HCT116 (cell line): ENCODE data around the gene LSM12. TPM values are rescaled to one million over a fixed set of nuclear protein-coding genes. Genes with fewer than 3 reads are reported as not detected.

ENCODE experiments used
- ATAC-seq: fragments of 200-7000 bp; cut with Tn5 transposase; 2 replicates; pipeline ENCODE4 v1.9.1; 2020; ENCODE audit warnings: mild to moderate bottlenecking, moderate library complexity
- BruUV-seq: library from RNA; stranded (reverse); fragments of 400-500 nt; replicated peaks from 2 replicates; lab custom pipeline; 2021; lab: Mats Ljungman, UMichigan
- CTCF ChIA-PET: fragments of 300-600 bp; sonication (Branson Sonifier 250); formaldehyde crosslinking; loops from one replicate; lab custom pipeline; 2021; ENCODE audit warnings: antibody characterized with exemption; lab: Charles Lee
- POLR2A ChIA-PET: fragments of 300-600, 350-600 bp; sonication (Branson Sonifier 250); formaldehyde crosslinking; loops from one replicate; lab custom pipeline; 2021; ENCODE audit warnings: antibody characterized with exemption; lab: Charles Lee
- RAD21 ChIA-PET, 2 experiments: fragments of 300-600 bp; sonication (Branson Sonifier 250); formaldehyde crosslinking; loops; one replicate each; lab custom pipeline; 2023; ENCODE audit warnings: low total read pairs in 2 of 2; ENCODE audit not compliant: uncharacterized antibody in 2 of 2, unreplicated experiment in 2 of 2, low non-redundant PET in 1 of 2; lab: Charles Lee
- DNase-seq: peaks from one replicate; pipeline ENCODE4 v3.0.0-alpha.2; 2010; ENCODE audit warnings: low read depth, low spot score
- H2AFZ ChIP-seq: fragments of 200-600 bp; shearing (Covaris generic), sonication (generic); 2 replicates; pipeline ENCODE4 v1.6.1; 2017; ENCODE audit warnings: low read depth, mixed run types, mixed read lengths, antibody characterized with exemption, low read length; ENCODE audit not compliant: poor library complexity, severe bottlenecking
- H3K27ac ChIP-seq: 2 replicates; pipeline ENCODE4 v1.5.1; 2012; ENCODE audit warnings: low read depth, low read length
- H3K27me3 ChIP-seq: fragments of 200-600 bp; sonication (generic); 2 replicates; pipeline ENCODE4 v1.6.1; 2016; ENCODE audit warnings: mixed run types, low read length, mixed read lengths; ENCODE audit not compliant: insufficient read depth
- H3K36me3 ChIP-seq, 2 experiments: fragments of 200-500 bp in 1 of 2; fragments of 200-600 bp in 1 of 2; sonication (Bioruptor generic) in 1 of 2; sonication (generic) in 1 of 2; 2 replicates each; pipeline versions ENCODE4 v1.5.1 to v1.6.1; 2014 to 2016; ENCODE audit warnings: low read length in 2 of 2, inconsistent platforms in 1 of 2, mixed read lengths in 1 of 2, mixed run types in 1 of 2; ENCODE audit not compliant: insufficient read depth in 2 of 2, control insufficient read depth in 1 of 2
- H3K4me1 ChIP-seq, 2 experiments: fragments of 200-600 bp in 1 of 2; sonication (generic) in 1 of 2; 2 replicates each; pipeline versions ENCODE4 v1.5.1 to v1.6.1; 2012 to 2017; ENCODE audit warnings: low read length in 2 of 2, inconsistent platforms in 1 of 2, mild to moderate bottlenecking in 1 of 2, mixed read lengths in 1 of 2, mixed run types in 1 of 2, moderate library complexity in 1 of 2; ENCODE audit not compliant: insufficient read depth in 2 of 2, control insufficient read depth in 1 of 2
- H3K4me2 ChIP-seq: fragments of 200-600 bp; sonication (generic); 2 replicates; pipeline ENCODE4 v1.6.1; 2017; ENCODE audit warnings: mixed run types, low read length, mixed read lengths
- H3K4me3 ChIP-seq, 2 experiments: fragments of 200-600 bp in 1 of 2; sonication (generic) in 1 of 2; replicated peaks in 1 of 2; 2 replicates each; pipeline ENCODE4 v1.5.1; 2011 to 2016; ENCODE audit warnings: low read length in 2 of 2, control low read depth in 1 of 2, low read depth in 1 of 2, mild to moderate bottlenecking in 1 of 2, mixed read lengths in 1 of 2, mixed run types in 1 of 2
- H3K79me2 ChIP-seq: fragments of 200-600 bp; sonication (generic); 2 replicates; pipeline ENCODE4 v1.6.1; 2017; ENCODE audit warnings: mild to moderate bottlenecking, mixed run types, low read length, moderate library complexity, mixed read lengths; ENCODE audit not compliant: insufficient read depth
- H3K9ac ChIP-seq: fragments of 200-600 bp; sonication (generic); 2 replicates; pipeline ENCODE4 v1.6.1; 2016; ENCODE audit warnings: low read length, mixed read lengths
- H3K9me2 ChIP-seq: fragments of 200-600 bp; sonication (generic), shearing (Covaris generic); 2 replicates; pipeline ENCODE4 v1.6.1; 2017; ENCODE audit warnings: mixed run types, mild to moderate bottlenecking, moderate library complexity; ENCODE audit not compliant: insufficient read depth
- H3K9me3 ChIP-seq, 2 experiments: fragments of 200-500 bp in 1 of 2; fragments of 200-600 bp in 1 of 2; sonication (Bioruptor generic) in 1 of 2; sonication (generic) in 1 of 2; 2 replicates each; pipeline ENCODE4 v1.6.1; 2014 to 2017; ENCODE audit warnings: low read length in 2 of 2, mixed read lengths in 2 of 2, inconsistent platforms in 1 of 2, low read depth in 1 of 2, mild to moderate bottlenecking in 1 of 2, mixed run types in 1 of 2, moderate library complexity in 1 of 2; ENCODE audit not compliant: control insufficient read depth in 1 of 2, insufficient read depth in 1 of 2
- H4K20me1 ChIP-seq: fragments of 200-600 bp; sonication (generic), shearing (Covaris generic); 2 replicates; pipeline ENCODE4 v1.6.1; 2017; ENCODE audit warnings: mixed run types, mild to moderate bottlenecking, moderate library complexity; ENCODE audit not compliant: insufficient read depth
- ATF3 ChIP-seq: IDR thresholded peaks from 2 replicates; pipeline ENCODE4 v1.6.1; 2012
- CBX3 ChIP-seq: IDR thresholded peaks from 2 replicates; pipeline ENCODE4 v1.6.1; 2012; ENCODE audit warnings: low read depth
- EGR1 ChIP-seq: IDR thresholded peaks from 2 replicates; pipeline ENCODE4 v1.6.1; 2012; ENCODE audit warnings: low read depth
- ELF1 ChIP-seq: IDR thresholded peaks from 2 replicates; pipeline ENCODE4 v1.6.1; 2012; ENCODE audit warnings: low read depth, borderline replicate concordance
- EZH2 ChIP-seq: fragments of 200-600 bp; sonication (generic); IDR thresholded peaks from 2 replicates; pipeline ENCODE4 v1.6.1; 2017; ENCODE audit warnings: antibody characterized with exemption, mixed run types
- EZH2phosphoT487 ChIP-seq: fragments of 200-600 bp; IDR thresholded peaks from 2 replicates; pipeline ENCODE4 v1.6.1; 2018; ENCODE audit warnings: antibody characterized with exemption, borderline replicate concordance
- FOSL1 ChIP-seq: IDR thresholded peaks from 2 replicates; pipeline ENCODE4 v1.6.1; 2012; ENCODE audit warnings: low read depth
- JUND ChIP-seq: IDR thresholded peaks from 2 replicates; pipeline ENCODE4 v1.6.1; 2012
- MAX ChIP-seq: IDR thresholded peaks from 2 replicates; pipeline ENCODE4 v1.6.1; 2012
- POLR2AphosphoS5 ChIP-seq: IDR thresholded peaks from 2 replicates; pipeline ENCODE4 v1.6.1; 2011; ENCODE audit warnings: mild to moderate bottlenecking, low read depth, low read length, moderate library complexity
- RAD21 ChIP-seq: IDR thresholded peaks from 2 replicates; pipeline ENCODE4 v1.6.1; 2012; ENCODE audit warnings: low read depth, mild to moderate bottlenecking
- REST ChIP-seq: IDR thresholded peaks from 2 replicates; pipeline ENCODE4 v1.6.1; 2012; ENCODE audit warnings: low read depth
- SIN3A ChIP-seq: IDR thresholded peaks from 2 replicates; pipeline ENCODE4 v1.6.1; 2012; ENCODE audit warnings: low read depth
- SP1 ChIP-seq: IDR thresholded peaks from 2 replicates; pipeline ENCODE4 v1.6.1; 2012; ENCODE audit warnings: low read depth
- TCF7L2 ChIP-seq: IDR thresholded peaks from 2 replicates; pipeline ENCODE4 v1.7.0; 2011; ENCODE audit warnings: borderline replicate concordance, inconsistent platforms; ENCODE audit not compliant: insufficient read depth, insufficient read length; ENCODE audit errors: extremely low read depth
- ZBTB33 ChIP-seq: IDR thresholded peaks from 2 replicates; pipeline ENCODE4 v1.6.1; 2011; ENCODE audit warnings: mild to moderate bottlenecking, low read length, moderate library complexity; ENCODE audit not compliant: insufficient replicate concordance; ENCODE audit errors: extremely low read depth
- ZFX ChIP-seq: fragments of 450-650 bp; IDR thresholded peaks from 2 replicates; pipeline ENCODE4 v1.6.1; 2017
- intact Hi-C: fragments of 100-400 bp; cut with micrococcal nuclease; formaldehyde crosslinking; loops from 2 replicates; pipeline ENCODE4 v1.10.0; 2022
- total RNA-seq: library from RNA; stranded (reverse); gene quantifications from one replicate; pipeline ENCODE4 v1.2.1, GENCODE V29; 2021; ENCODE audit not compliant: unreplicated experiment

The LSM12 gene
- total RNA-seq, 1 experiment from 2014 or later = 99.6 TPM

GRCh38 chr17:44002141-44002848 lies 64.2 kb downstream of the LSM12 start:
- CTCF ChIA-PET = interaction anchor here (1.0 to 3.8 kb wide), 2 partner anchors 59 to 156 kb away, joined by 3 to 19 read pairs; no protein-coding TSS in a partner anchor
- RAD21 ChIA-PET = no interaction called here
- TF ChIP-seq EZH2 (no peak), ELF1 (no peak), EGR1 (no peak), REST (no peak), JUND (peak; percentile 54), SP1 (no peak; the same call in 1 of the 2 replicates), FOSL1 (peak; percentile 50; the same call in 1 of the 2 replicates), ZBTB33 (no peak), TCF7L2 (no peak), POLR2AphosphoS5 (peak; percentile 37; the same call in 1 of the 2 replicates), MAX (peak; percentile 85), ATF3 (no peak), EZH2phosphoT487 (no peak), RAD21 (no peak), SIN3A (no peak), ZFX (no peak), CBX3 (peak; percentile 63; the same call in 1 of the 2 replicates)
- TF ChIP-seq, all 23 proteins: peak for 5
- no peak overlapping the region for H3K9ac ChIP-seq
- H4K20me1 ChIP-seq = no peaks in the 10 kb centered on the region
- no peaks in the 10 kb centered on the region for H3K9me2 ChIP-seq
- ATAC-seq (no peak), DNase-seq (no peak)
- no peaks in the 10 kb centered on the region for H3K27me3 ChIP-seq
- BruUV-seq = no TSS peak
- H3K27ac ChIP-seq = no peak overlapping the region
- H3K4me2 ChIP-seq = peak overlapping the region; percentile 15; the same call in 1 of the 2 replicates
- peaks cover 11 to 54% of the 10 kb centered on the region in 2 experiments for H3K4me1 ChIP-seq
- POLR2A ChIA-PET = interaction anchor here (1.1 kb wide), 1 partner anchor 13 kb away, joined by 3 read pairs; no protein-coding TSS in a partner anchor
- H3K36me3 ChIP-seq = peaks cover 0 to under 1% of the 10 kb centered on the region in 2 experiments; a peak in 1 of 4 replicates
- no peak overlapping the region for H3K4me3 ChIP-seq
- H3K79me2 ChIP-seq = peaks cover 15% of the 10 kb centered on the region; the same call in 1 of the 2 replicates
- intact Hi-C loops = no loop called here
- H2AFZ ChIP-seq = no peak overlapping the region
- H3K9me3 ChIP-seq = no peaks in the 10 kb centered on the region
